ENCODE measurements around the gene SLC6A11.

GRCh38 chr3:10841100-10841499 is 25.1 kb downstream of the SLC6A11 start:
- TF ChIP-seq ZNF8 (CRISPR knock-in tag; IDR thresholded peaks at IDR 0.05) (no peak), CSRNP3 (CRISPR knock-in tag; IDR thresholded peaks at IDR 0.05) (no peak), CREB5 (CRISPR knock-in tag; IDR thresholded peaks at IDR 0.05; ENCODE audit: low read depth) (no peak), ZNF70 (CRISPR knock-in tag; IDR thresholded peaks at IDR 0.05) (no peak), ZNF565 (CRISPR knock-in tag; conservative IDR thresholded peaks at IDR 0.05; ENCODE audit: low read depth) (no peak), TOX (CRISPR knock-in tag; IDR thresholded peaks at IDR 0.05; ENCODE audit: borderline replicate concordance) (no peak), PPARA (CRISPR knock-in tag; IDR thresholded peaks at IDR 0.05; ENCODE audit: borderline replicate concordance) (no peak), RARB (CRISPR knock-in tag; IDR thresholded peaks at IDR 0.05) (no peak), CSDC2 (CRISPR knock-in tag; IDR thresholded peaks at IDR 0.05) (no peak), BACH2 (CRISPR knock-in tag; IDR thresholded peaks at IDR 0.05; ENCODE audit: borderline replicate concordance) (no peak), ARNTL (CRISPR knock-in tag; IDR thresholded peaks at IDR 0.05; ENCODE audit: borderline replicate concordance, low read depth) (no peak), ISL1 (CRISPR knock-in tag; IDR thresholded peaks at IDR 0.05) (no peak)

Measured in SK-N-SH treated with all-trans-retinoic acid at 6 μM for 48 hours (cell line).